Epidermal melanocyte (primary cell): ENCODE results near the gene NATD1.
"Not testable (repeated sequence)": the region's sequence is repeated elsewhere in the genome, so short reads cannot be mapped to it uniquely, and the experiment has no call there.

Source experiments
- DNase-seq: peaks from one replicate; pipeline ENCODE4 v3.0.0; 2011; ENCODE audit warnings: low spot score; ENCODE audit not compliant: insufficient read length

NATD1 gene

GRCh38 chr17:21194226-21194625 lies 59.0 kb downstream of the NATD1 start:
- no peak for DNase-seq

GRCh38 chr17:21193031-21193430 lies 60.2 kb downstream of the NATD1 start:
- no peak for DNase-seq

- DNase-seq: not testable (repeated sequence)
Observed at GRCh38 chr17:21192414-21192813, 60.8 kb downstream of the NATD1 start.

- DNase-seq: no peak
Observed at GRCh38 chr17:21191698-21192097, 61.5 kb downstream of the NATD1 start.

- no peak for DNase-seq
Observed at GRCh38 chr17:21190078-21190477, 63.1 kb downstream of the NATD1 start.

GRCh38 chr17:21189361-21189760 lies 63.8 kb downstream of the NATD1 start:
- DNase-seq: no peak
